ENCODE results near the gene INTS4. TPM values are rescaled to one million over a fixed set of nuclear protein-coding genes. Genes with fewer than 3 reads are reported as not detected.

INTS4 gene
- total RNA-seq, 2 donors from 2014 or later: 21.5 to 28.0 TPM

- H3K36me3 ChIP-seq: no peaks in the 10 kb centered on the region
- H3K9ac ChIP-seq (ENCODE audit: low read depth in 2 of 2, low read length in 2 of 2): peak overlapping the region in 1 of 2 donors; percentile 65
- H3K4me1 ChIP-seq: peaks cover 15% of the 10 kb centered on the region
- DNase-seq: no peak
- no peaks in the 10 kb centered on the region for H3K9me3 ChIP-seq
- no peak overlapping the region for H3K4me3 ChIP-seq
- no peak for TF ChIP-seq CTCF (IDR thresholded peaks at IDR 0.05)
- intact Hi-C loops (cut with DNase I): no loop called here
- no peaks in the 10 kb centered on the region for H3K27me3 ChIP-seq
- H3K27ac ChIP-seq: peak overlapping the region; percentile 68
Measured at GRCh38 chr11:78039391-78039918, 45.0 kb upstream of the INTS4 start.

GRCh38 chr11:78038697-78039313, 44.3 kb upstream of the INTS4 start:
- TF ChIP-seq CTCF (IDR thresholded peaks at IDR 0.05): no peak

GRCh38 chr11:78037825-78038620, 43.6 kb upstream of the INTS4 start:
- Histone ChIP-seq H3K4me1 (peaks cover 15% of the 10 kb centered on the region), H3K9ac (ENCODE audit: low read depth in 2 of 2, low read length in 2 of 2) (peak overlapping the region in 1 of 2 donors; percentile 32), H3K4me3 (no peak overlapping the region), H3K9me3 (no peaks in the 10 kb centered on the region), H3K36me3 (no peaks in the 10 kb centered on the region), H3K27me3 (no peaks in the 10 kb centered on the region), H3K27ac (peak overlapping the region; percentile 68)
- TF ChIP-seq CTCF (IDR thresholded peaks at IDR 0.05): no peak
- intact Hi-C loops (cut with DNase I): no loop called here
- DNase-seq: no peak

More at GRCh38 chr11:78038697-78039313, 44.3 kb upstream of the INTS4 start:
- intact Hi-C loops (cut with DNase I): no loop called here
- peaks cover 15% of the 10 kb centered on the region for H3K4me1 ChIP-seq
- H3K27ac ChIP-seq: peak overlapping the region; percentile 68
- no peaks in the 10 kb centered on the region for H3K36me3 ChIP-seq
- H3K9ac ChIP-seq (ENCODE audit: low read depth in 2 of 2, low read length in 2 of 2): peak overlapping the region in 1 of 2 donors; percentile 32
- no peaks in the 10 kb centered on the region for H3K9me3 ChIP-seq
- no peak overlapping the region for H3K4me3 ChIP-seq
- peak; percentile 89 for DNase-seq
- no peaks in the 10 kb centered on the region for H3K27me3 ChIP-seq

GRCh38 chr11:78037056-78037455, 42.6 kb upstream of the INTS4 start:
- peak overlapping the region; percentile 68 for H3K27ac ChIP-seq
- DNase-seq: peak; percentile 80

More at GRCh38 chr11:78037056-78037455, 42.6 kb upstream of the INTS4 start:
- no peak for TF ChIP-seq CTCF (IDR thresholded peaks at IDR 0.05)
- Histone ChIP-seq H3K36me3 (no peaks in the 10 kb centered on the region), H3K27me3 (no peaks in the 10 kb centered on the region), H3K4me3 (no peak overlapping the region), H3K9me3 (no peaks in the 10 kb centered on the region), H3K4me1 (peaks cover 15% of the 10 kb centered on the region), H3K9ac (ENCODE audit: low read depth in 2 of 2, low read length in 2 of 2) (peak overlapping the region in 1 of 2 donors; percentile 15)
- intact Hi-C loops (cut with DNase I): no loop called here
